Trophoblast cell (in vitro differentiated cells and primary cell): ENCODE results near the gene ALX1.

Experiments
- DNase-seq, 2 donors: peaks; one replicate each; pipeline ENCODE4 v3.0.0-alpha.2; 2016
- H2AFZ ChIP-seq: 2 replicates; pipeline ENCODE4 v1.6.1; 2013; ENCODE audit warnings: low read length, moderate library complexity, mild to moderate bottlenecking; ENCODE audit not compliant: insufficient read depth, poor library complexity
- H2AK5ac ChIP-seq: 2 replicates; pipeline ENCODE4 v1.6.1; 2013; ENCODE audit warnings: mild to moderate bottlenecking, low read length
- H2BK120ac ChIP-seq: 2 replicates; pipeline ENCODE4 v1.6.1; 2013; ENCODE audit warnings: low read length, mild to moderate bottlenecking, moderate library complexity; ENCODE audit not compliant: insufficient read depth, poor library complexity
- H2BK12ac ChIP-seq: 2 replicates; pipeline ENCODE4 v1.6.1; 2013; ENCODE audit warnings: mild to moderate bottlenecking, low read length, moderate library complexity
- H2BK5ac ChIP-seq: 2 replicates; pipeline ENCODE4 v1.6.1; 2013; ENCODE audit warnings: low read length, low read depth, moderate library complexity, mild to moderate bottlenecking; ENCODE audit not compliant: poor library complexity
- H3K14ac ChIP-seq: 2 replicates; pipeline ENCODE4 v1.6.1; 2013; ENCODE audit warnings: mild to moderate bottlenecking, low read length
- H3K18ac ChIP-seq: 2 replicates; pipeline ENCODE4 v1.6.1; 2013; ENCODE audit warnings: mild to moderate bottlenecking, low read length
- H3K23ac ChIP-seq: 2 replicates; pipeline ENCODE4 v1.6.1; 2013; ENCODE audit warnings: low read length
- H3K27ac ChIP-seq: 2 replicates; pipeline ENCODE4 v1.5.1; 2013; ENCODE audit warnings: low read depth, mild to moderate bottlenecking, inconsistent platforms, low read length, moderate library complexity
- H3K27me3 ChIP-seq: 2 replicates; pipeline ENCODE4 v1.6.1; 2013; ENCODE audit warnings: inconsistent platforms, mild to moderate bottlenecking, low read length, moderate library complexity; ENCODE audit not compliant: insufficient read depth
- H3K36me3 ChIP-seq, 2 experiments: 1 replicate in 1 of 2; 2 replicates in 1 of 2; pipeline ENCODE4 v1.6.1; 2013; ENCODE audit warnings: low read length in 2 of 2, mild to moderate bottlenecking in 2 of 2, moderate library complexity in 1 of 2; ENCODE audit not compliant: insufficient read depth in 2 of 2, control insufficient read depth in 1 of 2
- H3K4ac ChIP-seq: 2 replicates; pipeline ENCODE4 v1.6.1; 2013; ENCODE audit warnings: low read depth, mild to moderate bottlenecking, low read length, moderate library complexity
- H3K4me1 ChIP-seq, 2 experiments: 1 replicate in 1 of 2; 2 replicates in 1 of 2; pipeline ENCODE4 v1.6.1; 2013; ENCODE audit warnings: low read length in 2 of 2, mild to moderate bottlenecking in 2 of 2, moderate library complexity in 1 of 2; ENCODE audit not compliant: insufficient read depth in 2 of 2, control insufficient read depth in 1 of 2
- H3K4me2 ChIP-seq: 2 replicates; pipeline ENCODE4 v1.6.1; 2013; ENCODE audit warnings: inconsistent platforms, mild to moderate bottlenecking, low read length, moderate library complexity
- H3K4me3 ChIP-seq: 2 replicates; pipeline ENCODE4 v1.5.1; 2013; ENCODE audit warnings: mild to moderate bottlenecking, low read depth, low read length, inconsistent platforms
- H3K79me1 ChIP-seq: one replicate; pipeline ENCODE4 v1.6.1; 2013; ENCODE audit warnings: low read length
- H3K79me2 ChIP-seq: 2 replicates; pipeline ENCODE4 v1.6.1; 2013; ENCODE audit warnings: low read length, mild to moderate bottlenecking; ENCODE audit not compliant: control insufficient read depth, insufficient read depth, poor library complexity
- H3K9ac ChIP-seq: 2 replicates; pipeline ENCODE4 v1.6.1; 2013; ENCODE audit warnings: mild to moderate bottlenecking, low read length
- H3K9me3 ChIP-seq: 2 replicates; pipeline ENCODE4 v1.6.1; 2013; ENCODE audit warnings: low read depth, mild to moderate bottlenecking, control low read depth, inconsistent platforms, low read length; ENCODE audit not compliant: insufficient read depth
- H4K12ac ChIP-seq: 2 replicates; pipeline ENCODE4 v1.6.1; 2013; ENCODE audit warnings: low read depth, mild to moderate bottlenecking, low read length, moderate library complexity
- H4K8ac ChIP-seq: 2 replicates; pipeline ENCODE4 v1.6.1; 2013; ENCODE audit warnings: low read depth, mild to moderate bottlenecking, low read length, moderate library complexity
- H4K91ac ChIP-seq: one replicate; pipeline ENCODE4 v1.6.1; 2013; ENCODE audit warnings: low read depth, mild to moderate bottlenecking, low read length, moderate library complexity
- WGBS: extraction: QIAGEN DNeasy Blood & Tissue Kit; methylation state at CpG from one replicate; pipeline ENCODE4 v1.1.7; 2013; ENCODE audit warnings: missing lambda C conversion rate; ENCODE audit not compliant: insufficient read length, insufficient coverage; ENCODE audit errors: extremely low coverage; 5-methylcytosine and 5-hydroxymethylcytosine counted together

Gene ALX1

GRCh38 chr12:85277900-85278597 is 2.0 kb upstream of the ALX1 start:
- no peak overlapping the region for H3K4me3 ChIP-seq
- H4K91ac ChIP-seq = no peak overlapping the region
- H3K9me3 ChIP-seq = peaks cover 3% of the 10 kb centered on the region
- no peaks in the 10 kb centered on the region for H3K36me3 ChIP-seq
- no peak overlapping the region for H3K4me2 ChIP-seq
- H3K18ac ChIP-seq = no peak overlapping the region
- H3K27ac ChIP-seq = no peak overlapping the region
- peaks cover 49% of the 10 kb centered on the region for H3K27me3 ChIP-seq
- no peak overlapping the region for H2AK5ac ChIP-seq
- H2BK5ac ChIP-seq = no peak overlapping the region
- no peak overlapping the region for H3K23ac ChIP-seq
- H3K14ac ChIP-seq = no peak overlapping the region
- H2AFZ ChIP-seq = no peak overlapping the region
- H3K4ac ChIP-seq = no peak overlapping the region
- H3K79me2 ChIP-seq = no peaks in the 10 kb centered on the region
- no CpG with 5 or more reads among the region's 30 CpGs for WGBS
- no peak overlapping the region for H4K8ac ChIP-seq
- no peak for DNase-seq
- no peak overlapping the region for H2BK12ac ChIP-seq
- no peak overlapping the region for H4K12ac ChIP-seq
- no peak overlapping the region for H2BK120ac ChIP-seq
- H3K79me1 ChIP-seq = no peaks in the 10 kb centered on the region
- peaks cover 2 to 5% of the 10 kb centered on the region in 2 experiments for H3K4me1 ChIP-seq
- H3K9ac ChIP-seq = no peak overlapping the region

- Histone ChIP-seq H3K36me3 (no peaks in the 10 kb centered on the region), H3K4me3 (no peak overlapping the region), H3K4me2 (peak overlapping the region; percentile 81), H2AFZ (no peak overlapping the region), H2BK5ac (no peak overlapping the region), H3K27ac (no peak overlapping the region), H3K23ac (no peak overlapping the region), H3K79me1 (no peaks in the 10 kb centered on the region), H3K4me1 (peaks cover 0 to 5% of the 10 kb centered on the region in 2 experiments), H3K4ac (no peak overlapping the region), H3K79me2 (no peaks in the 10 kb centered on the region), H2BK12ac (no peak overlapping the region), H2AK5ac (no peak overlapping the region), H4K12ac (no peak overlapping the region), H3K14ac (no peak overlapping the region), H4K8ac (no peak overlapping the region), H4K91ac (no peak overlapping the region), H2BK120ac (no peak overlapping the region), H3K9me3 (peaks cover 1% of the 10 kb centered on the region), H3K9ac (no peak overlapping the region), H3K27me3 (peaks cover 42% of the 10 kb centered on the region), H3K18ac (no peak overlapping the region)
- DNase-seq = no peak
- WGBS = no CpG with 5 or more reads among the region's 37 CpGs
Observed at GRCh38 chr12:85278598-85279448, 1.2 kb upstream of the ALX1 start.

GRCh38 chr12:85279449-85280164 is 413 bp upstream of the ALX1 start:
- Histone ChIP-seq H3K79me1 (no peaks in the 10 kb centered on the region), H2BK120ac (no peak overlapping the region), H4K12ac (no peak overlapping the region), H2BK5ac (no peak overlapping the region), H3K23ac (no peak overlapping the region), H3K4me3 (peak overlapping the region; percentile 65), H2BK12ac (no peak overlapping the region), H2AK5ac (no peak overlapping the region), H2AFZ (peak overlapping the region; percentile 83), H3K4me1 (peaks cover 0 to 5% of the 10 kb centered on the region in 2 experiments), H3K18ac (no peak overlapping the region), H4K91ac (no peak overlapping the region), H3K4me2 (peak overlapping the region; percentile 81), H3K4ac (no peak overlapping the region), H4K8ac (peak overlapping the region; percentile 37), H3K9me3 (peaks cover 1% of the 10 kb centered on the region), H3K27ac (no peak overlapping the region), H3K14ac (no peak overlapping the region), H3K79me2 (no peaks in the 10 kb centered on the region), H3K36me3 (no peaks in the 10 kb centered on the region), H3K27me3 (peaks cover 38% of the 10 kb centered on the region), H3K9ac (no peak overlapping the region)
- no CpG with 5 or more reads among the region's 44 CpGs for WGBS
- peak in 1 of 2 donors; percentile 1 for DNase-seq

GRCh38 chr12:85280984-85281630 is 1.1 kb downstream of the ALX1 start:
- H4K12ac ChIP-seq = no peak overlapping the region

More at GRCh38 chr12:85280984-85281630, 1.1 kb downstream of the ALX1 start:
- Histone ChIP-seq H3K79me1 (no peaks in the 10 kb centered on the region), H3K79me2 (no peaks in the 10 kb centered on the region), H3K4me3 (no peak overlapping the region), H3K23ac (no peak overlapping the region), H2BK120ac (no peak overlapping the region), H3K14ac (no peak overlapping the region), H3K4me1 (peaks cover 0 to 5% of the 10 kb centered on the region in 2 experiments), H2BK5ac (no peak overlapping the region), H2AK5ac (no peak overlapping the region), H3K9me3 (peaks cover 1% of the 10 kb centered on the region), H4K8ac (no peak overlapping the region), H3K36me3 (no peaks in the 10 kb centered on the region), H3K18ac (no peak overlapping the region), H3K4ac (no peak overlapping the region), H3K9ac (no peak overlapping the region), H3K27me3 (peaks cover 33% of the 10 kb centered on the region), H2AFZ (no peak overlapping the region), H3K4me2 (peak overlapping the region; percentile 81), H3K27ac (no peak overlapping the region), H2BK12ac (no peak overlapping the region), H4K91ac (no peak overlapping the region)
- peak in 1 of 2 donors; percentile 46 for DNase-seq
- no CpG with 5 or more reads among the region's 15 CpGs for WGBS
